ENCODE results near the gene ABHD13.

The ABHD13 gene

DNA sequence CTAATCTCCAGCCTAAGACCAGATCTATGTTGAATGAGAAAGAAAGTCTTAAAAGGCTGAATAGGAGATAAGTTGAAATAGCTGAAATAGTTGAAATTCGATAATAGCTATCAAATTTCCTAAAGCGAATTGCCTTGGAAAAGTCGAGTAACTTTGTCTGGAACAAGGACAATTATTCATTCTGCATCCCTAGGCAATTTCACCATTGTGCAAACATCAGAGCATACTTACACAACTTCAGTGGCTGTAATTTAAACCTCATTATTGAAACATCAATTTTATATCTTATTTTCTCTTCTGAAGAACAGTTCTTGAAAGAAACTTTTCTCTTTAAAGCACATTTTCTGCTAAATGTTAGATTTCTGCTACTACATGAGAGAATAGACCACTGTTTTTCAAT, 64.9 kb downstream of the ABHD13 start:
- no peak for DNase-seq (ENCODE audit: low read depth in 2 of 2)
